Measurements from ENCODE around the gene TBC1D17.
"Not testable (repeated sequence)": the region's sequence is repeated elsewhere in the genome, so short reads cannot be mapped to it uniquely, and the experiment has no call there.

Gene TBC1D17

DNA sequence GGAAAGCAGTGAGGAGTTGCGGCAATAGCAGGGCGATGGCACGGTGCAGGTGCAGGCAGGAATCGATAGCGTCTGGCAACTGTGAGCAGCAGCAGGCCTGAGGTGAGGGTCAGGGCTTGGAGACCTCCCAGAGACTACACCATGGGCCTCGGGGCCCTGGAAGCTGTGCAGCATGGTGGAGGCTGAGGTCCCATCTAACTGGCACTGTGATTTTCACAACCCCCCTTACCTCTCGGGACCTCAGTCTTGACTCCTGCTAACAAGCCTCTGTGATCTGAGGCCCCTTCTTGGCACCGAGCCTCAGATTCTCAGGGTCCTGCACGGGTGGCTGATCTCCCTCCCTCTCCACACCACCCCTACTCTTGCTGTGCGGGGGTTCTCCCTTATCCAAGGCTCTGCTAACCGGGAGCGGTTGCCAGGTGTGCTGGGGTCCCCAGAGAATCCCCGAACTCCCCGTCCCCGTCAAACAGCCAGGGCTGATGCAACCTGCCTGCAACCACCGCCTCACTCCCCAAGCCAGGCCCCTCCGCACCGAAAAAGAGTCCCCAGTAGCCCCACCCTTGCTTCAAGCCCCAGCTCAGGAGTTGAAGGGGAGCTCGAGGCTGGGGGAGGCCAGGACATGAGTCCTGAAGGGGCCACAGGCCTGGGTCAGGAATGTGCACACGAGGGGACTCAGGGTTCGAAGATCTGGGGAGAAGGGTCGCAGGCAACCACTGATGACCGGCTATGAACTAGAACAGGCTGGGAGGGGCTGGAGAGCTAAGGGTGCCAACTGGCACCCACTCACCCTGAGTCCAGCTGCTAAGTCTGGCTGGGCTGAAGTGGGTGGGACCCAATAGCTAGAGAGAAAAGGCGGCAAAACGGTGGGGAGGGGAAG lies 46.7 kb downstream of the TBC1D17 start:
- no peak for DNase-seq

DNA sequence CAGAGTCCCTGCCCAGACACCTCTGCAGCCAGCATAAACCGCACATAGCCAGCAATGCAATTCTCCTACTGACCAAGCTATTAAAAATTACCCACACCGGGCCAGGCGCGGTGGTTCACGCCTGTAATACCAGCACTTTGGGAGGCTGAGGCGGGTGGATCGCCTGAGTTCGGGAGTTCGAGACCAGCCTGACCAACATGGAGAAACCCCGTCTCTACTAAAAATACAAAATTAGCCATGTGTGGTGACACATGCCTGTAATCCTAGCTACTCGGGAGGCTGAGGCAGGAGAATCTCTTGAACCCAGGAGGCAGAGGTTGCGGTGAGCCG lies 47.3 kb downstream of the TBC1D17 start:
- not testable (repeated sequence) for DNase-seq

DNA sequence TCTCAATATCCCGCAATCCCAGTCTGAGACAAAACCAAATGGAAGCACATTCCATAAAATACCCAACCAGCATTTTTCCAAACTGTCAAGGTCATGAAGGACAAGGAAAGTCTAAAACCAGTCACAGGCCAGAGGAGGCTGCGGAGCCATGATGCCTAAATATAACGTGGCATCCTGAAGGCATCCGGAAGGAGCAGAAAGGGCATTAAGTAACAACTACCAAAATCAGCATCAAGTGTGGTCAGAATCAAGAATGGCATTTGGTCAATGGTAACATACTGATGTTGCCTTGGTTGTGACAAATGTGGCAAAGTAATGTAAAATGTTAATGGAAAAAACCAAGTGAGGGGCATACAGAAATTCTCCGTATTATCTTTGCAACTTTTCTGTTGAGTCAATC lies 48.0 kb downstream of the TBC1D17 start:
- no peak for DNase-seq

DNA sequence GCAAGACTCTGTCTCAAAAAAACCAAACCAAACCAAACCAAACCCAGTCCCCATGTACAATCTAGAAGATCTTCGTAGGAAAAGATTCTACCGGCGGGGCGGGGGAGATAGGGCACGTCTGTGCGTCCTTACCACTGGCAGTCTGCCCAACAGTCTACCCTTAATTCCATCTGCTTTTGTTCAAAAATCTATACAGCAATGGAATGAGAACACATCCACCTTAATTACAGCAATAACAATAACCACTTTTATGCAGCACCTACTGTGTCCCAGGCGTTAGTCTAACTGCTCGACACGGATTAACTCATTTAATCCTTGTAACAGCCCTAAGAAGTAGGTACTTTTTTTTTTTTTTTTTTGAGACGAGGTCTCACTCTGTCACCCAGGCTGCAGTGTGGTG lies 49.0 kb downstream of the TBC1D17 start:
- DNase-seq = no peak

DNA sequence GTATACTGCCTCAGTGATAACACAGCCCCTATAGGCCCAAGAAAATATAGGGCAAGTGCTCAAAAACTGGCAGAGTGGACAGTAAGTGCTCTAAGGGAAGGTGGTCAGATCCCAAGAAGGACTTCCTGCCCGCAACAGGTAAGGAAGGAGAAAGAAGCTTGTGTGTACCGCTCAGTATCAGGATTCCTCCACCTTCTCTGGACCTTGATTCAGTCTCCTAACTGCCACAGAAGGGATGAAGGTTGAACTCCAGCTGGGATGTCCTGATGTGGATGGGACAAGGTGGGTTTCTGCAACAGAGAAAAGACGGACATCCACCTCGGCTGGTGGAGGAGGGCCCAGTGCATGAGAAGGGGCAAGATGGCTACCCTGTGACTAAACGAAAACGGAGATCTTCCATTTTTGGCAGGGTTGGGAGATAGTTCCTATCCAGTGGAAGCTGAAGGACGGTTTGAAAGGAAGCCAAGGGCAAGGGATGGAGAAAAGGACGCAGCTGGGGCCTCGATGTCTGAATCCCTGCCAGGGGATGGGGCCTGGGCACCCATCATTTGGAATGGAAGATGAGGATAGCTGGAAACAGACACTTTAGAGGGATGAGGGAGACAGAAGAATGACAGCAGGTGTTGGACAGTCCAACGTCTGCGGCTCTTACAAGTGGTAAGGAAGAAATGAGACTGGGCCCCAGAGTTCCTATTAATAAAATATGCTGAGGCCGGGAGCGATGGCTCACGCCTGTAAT lies 50.2 kb downstream of the TBC1D17 start:
- DNase-seq = no peak

DNA sequence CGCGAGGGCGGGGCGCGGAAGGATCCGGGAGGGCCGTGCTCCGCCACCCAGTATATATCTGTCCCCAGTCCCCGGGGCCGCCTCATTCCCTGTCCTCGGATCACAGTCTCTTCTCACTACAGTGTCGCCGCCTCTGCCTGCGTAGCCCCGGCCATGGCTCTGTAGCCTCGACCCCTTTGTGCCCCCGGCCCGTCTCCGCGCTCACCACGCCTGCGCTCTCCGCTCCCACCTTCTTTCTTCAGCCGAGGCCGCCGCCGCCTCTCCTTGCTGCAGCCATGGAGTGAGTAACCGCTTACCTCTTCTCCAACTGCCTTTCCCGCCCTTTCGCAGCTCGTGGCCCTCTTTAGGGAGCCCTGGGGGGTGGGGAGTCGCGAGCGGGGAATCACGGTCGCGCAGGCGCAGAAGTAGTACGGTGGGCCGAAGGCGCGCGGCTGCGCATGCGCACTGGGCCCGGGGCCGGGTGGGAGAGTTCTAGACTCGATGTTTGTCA lies 51.7 kb downstream of the TBC1D17 start, which contains the start of the genes ATF5 and NUP62:
ATF5 (plus strand) TSS at position 85 of the 490 bp plus-strand sequence. CDS start 1,646 bp downstream, outside the sequence.
NUP62 (minus strand) TSS at position 384 of the 490 bp plus-strand sequence. CDS start 19,697 bp downstream, outside the sequence.
- peak; percentile 92 to 93 for DNase-seq

DNA sequence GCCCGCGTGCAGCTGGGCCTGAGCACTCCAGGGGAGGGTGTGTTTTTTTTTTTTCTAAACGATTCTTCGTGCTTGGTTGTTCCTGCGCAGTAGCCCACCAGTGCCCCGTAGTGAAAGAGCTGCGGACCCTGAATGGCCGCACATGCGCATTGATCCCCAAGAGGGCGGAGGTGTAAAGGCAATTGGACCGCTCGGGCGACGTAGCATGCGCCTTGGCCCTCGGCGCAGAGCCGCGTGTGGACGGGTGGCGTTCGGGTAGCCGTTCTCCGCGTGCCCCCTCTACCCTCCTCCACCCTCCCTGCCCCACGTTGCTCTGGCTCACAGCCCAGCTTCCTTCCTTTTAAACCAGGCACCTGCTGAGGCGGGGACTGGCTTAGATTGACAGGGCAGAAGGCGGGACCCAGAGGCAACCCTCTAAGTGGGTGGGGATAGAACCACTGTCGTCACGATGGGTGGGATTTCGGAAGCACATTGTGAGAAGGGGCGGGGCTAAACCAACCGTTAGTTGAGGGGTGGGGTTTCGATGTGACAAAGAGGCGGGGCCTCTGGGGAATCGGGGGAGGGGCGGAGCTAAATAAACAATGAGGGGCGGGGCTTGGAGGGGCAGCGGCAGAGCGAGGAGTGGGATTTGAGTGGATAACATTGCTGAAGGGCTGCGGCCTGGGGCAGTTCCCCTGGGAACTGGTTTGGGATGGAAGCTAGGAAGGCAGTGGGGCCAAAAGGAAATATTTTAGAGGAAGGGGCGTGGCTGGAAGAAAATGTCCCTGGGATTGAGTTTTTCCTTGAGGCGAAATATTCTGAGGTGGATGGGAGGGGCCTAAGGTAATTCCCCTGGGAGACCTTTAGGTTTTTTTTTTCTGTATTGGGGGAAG lies 52.3 kb downstream of the TBC1D17 start:
- peak; percentile 92 to 96 for DNase-seq

DNA sequence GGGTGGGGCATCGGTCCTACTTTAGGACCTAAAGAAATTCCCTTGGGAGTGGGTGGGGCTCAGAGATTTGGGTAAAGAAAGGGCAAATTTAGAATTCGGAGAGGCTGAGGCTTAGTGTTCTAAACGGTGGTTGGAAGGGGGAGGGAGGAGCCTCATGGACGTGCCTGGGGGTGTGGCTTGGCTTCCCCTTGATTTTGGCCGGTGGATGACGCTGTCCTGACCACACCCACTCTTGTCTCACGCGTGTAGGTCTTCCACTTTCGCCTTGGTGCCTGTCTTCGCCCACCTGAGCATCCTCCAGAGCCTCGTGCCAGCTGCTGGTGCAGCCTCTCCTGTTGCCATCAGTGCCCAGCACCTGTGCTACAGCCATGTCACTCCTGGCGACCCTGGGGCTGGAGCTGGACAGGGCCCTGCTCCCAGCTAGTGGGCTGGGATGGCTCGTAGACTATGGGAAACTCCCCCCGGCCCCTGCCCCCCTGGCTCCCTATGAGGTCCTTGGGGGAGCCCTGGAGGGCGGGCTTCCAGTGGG lies 53.0 kb downstream of the TBC1D17 start:
- peak in 1 of 2 experiments; percentile 39 for DNase-seq

DNA sequence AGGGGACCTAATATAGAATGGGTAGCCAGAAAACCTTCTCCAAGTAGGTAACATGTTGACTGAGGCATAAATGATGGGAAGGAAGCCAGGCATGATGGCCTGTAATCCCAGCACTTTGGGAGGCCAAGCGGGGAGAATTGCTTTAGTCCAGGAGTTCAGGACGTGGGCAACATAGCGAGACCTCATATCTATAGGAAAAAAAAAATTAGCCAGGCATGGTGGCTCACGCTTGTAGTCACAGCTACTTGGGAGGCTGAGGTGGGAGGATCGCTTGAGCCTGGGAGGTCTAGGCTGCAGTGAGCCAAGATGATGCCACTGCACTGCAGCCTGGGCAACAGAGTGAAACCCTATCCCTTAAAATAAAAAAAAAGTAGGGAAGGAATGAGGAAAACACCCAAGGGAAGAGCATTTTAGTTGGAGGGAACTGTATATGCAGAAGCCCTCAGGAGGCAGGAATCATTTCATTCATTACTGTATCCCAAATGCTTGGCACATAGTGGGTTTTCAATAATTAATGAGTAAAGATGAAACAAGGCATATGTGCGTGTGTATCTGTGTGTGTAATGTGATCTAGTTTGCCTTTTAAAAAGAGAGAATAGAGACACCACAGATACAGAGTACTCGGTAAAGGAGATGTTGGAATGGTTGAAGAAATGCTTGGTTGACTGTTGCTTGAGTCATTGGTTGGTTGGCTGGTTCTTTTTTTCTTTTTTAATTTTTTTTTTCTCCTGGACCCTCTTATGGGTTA lies 54.0 kb downstream of the TBC1D17 start:
- DNase-seq = no peak

DNA sequence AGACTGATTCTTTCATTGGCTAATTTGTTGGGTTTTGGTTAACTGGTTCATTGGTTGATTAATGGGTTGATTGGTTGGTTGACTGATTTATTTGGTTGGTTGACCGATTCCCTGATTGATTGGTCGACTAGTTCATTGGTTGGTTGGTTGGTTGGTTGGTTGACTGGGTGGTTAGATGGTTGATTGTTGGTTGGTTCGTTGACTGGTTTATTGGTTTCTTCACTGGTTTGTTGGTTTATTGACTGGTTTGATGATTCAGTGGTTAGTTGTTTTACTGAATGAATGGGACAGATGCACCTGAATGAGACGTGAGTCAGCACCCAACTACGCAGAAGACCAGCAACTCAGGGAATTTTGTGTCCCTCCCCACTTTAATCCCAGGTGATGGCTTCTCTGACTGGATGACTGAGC lies 54.5 kb downstream of the TBC1D17 start:
- no peak for DNase-seq

DNA sequence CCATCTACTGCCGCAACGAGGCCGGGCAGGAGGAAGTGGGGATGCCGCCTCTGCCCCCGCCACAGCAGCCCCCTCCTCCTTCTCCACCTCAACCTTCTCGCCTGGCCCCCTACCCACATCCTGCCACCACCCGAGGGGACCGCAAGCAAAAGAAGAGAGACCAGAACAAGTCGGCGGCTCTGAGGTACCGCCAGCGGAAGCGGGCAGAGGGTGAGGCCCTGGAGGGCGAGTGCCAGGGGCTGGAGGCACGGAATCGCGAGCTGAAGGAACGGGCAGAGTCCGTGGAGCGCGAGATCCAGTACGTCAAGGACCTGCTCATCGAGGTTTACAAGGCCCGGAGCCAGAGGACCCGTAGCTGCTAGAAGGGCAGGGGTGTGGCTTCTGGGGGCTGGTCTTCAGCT lies 55.2 kb downstream of the TBC1D17 start:
- DNase-seq = no peak

DNA sequence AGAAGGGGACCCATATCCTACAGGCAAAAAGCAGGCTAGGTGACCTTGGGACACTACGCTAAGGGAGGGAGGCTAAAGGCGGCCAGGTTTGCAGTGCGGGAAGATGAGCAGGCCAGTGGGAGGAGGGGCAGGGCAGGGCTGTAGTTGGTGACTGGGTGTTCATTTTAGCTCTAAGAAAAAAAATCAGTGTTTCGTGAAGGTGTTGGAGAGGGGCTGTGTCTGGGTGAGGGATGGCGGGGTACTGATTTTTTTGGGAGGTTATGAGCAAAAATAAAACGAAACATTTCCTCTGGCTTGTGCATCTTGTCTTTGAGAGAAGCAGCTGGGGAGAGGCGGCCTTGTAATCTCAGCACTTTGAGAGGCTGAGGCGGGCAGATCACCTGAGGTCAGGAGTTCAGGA lies 56.1 kb downstream of the TBC1D17 start:
- DNase-seq = no peak

DNA sequence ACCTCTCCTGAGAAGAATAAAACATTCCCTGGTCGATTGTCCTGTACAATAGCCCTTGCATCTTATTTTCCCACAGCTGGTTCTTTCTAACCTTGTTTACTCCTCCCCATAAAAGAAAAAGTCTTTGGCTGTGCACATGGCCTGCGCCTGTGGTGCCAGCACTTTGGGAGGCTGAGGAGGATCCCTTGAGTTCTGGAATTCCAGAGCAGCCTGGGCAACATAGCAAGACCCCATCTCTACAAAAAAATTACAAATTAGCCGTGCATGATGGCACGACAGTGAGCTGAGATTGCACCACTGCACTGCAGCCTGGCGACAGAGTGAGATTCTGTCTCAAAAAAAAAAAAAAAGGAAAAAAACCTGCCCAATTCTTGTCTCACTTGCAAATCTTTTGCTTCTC lies 59.0 kb downstream of the TBC1D17 start:
- DNase-seq = no peak

DNA sequence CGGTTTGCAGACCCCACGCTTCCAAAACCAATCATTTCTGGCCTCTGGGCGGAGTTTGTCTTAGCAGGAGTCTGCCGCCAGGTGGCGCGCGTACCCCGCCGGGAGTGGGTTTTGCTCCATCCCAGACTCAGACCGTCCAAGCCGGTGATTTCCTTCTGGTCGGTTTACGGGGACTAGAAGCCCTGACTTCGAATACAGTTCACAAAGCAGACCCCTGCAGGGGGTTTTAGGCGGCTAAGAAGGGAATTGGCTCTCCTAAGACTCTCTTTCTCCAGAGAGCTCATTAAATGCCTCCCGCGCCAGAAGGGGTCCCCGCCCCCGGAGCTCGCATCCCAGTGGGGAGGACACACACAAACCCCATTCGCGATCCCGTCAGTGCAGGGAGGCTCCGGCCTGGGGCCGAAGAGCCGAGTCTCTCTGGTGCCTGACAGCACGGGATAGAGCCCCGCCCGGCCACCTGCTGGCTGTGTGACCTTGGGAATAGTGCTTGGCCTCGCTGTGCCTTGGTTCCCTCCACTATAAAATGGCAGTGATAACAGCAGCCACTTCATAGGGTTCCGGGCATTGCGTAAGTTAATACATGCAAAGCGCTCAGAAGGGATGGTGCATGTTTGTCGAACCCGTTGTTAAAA lies 60.4 kb downstream of the TBC1D17 start:
- DNase-seq = peak; percentile 62 to 82

Measured in NCI-H524 (cell line).